DND-41 (cell line): ENCODE results near the gene ALG9.

ENCODE experiments used
- CTCF ChIP-seq: IDR thresholded peaks from 2 replicates; pipeline ENCODE4 v1.5.1; 2012; ENCODE audit warnings: borderline replicate concordance, low read length, moderate library complexity, mild to moderate bottlenecking; ENCODE audit not compliant: poor library complexity, severe bottlenecking; ENCODE audit errors: extremely low read depth
- EZH2 ChIP-seq: IDR thresholded peaks from 3 replicates; pipeline ENCODE4 v1.6.1; 2012; ENCODE audit warnings: borderline replicate concordance, low read depth, mild to moderate bottlenecking, moderate library complexity, low read length, inconsistent platforms; ENCODE audit not compliant: severe bottlenecking

- no peak for TF ChIP-seq CTCF
- no peak for TF ChIP-seq EZH2
Measured at GRCh38 chr11:111776398-111777093, 94.8 kb downstream of the ALG9 start.
